Stimulated activated CD8-positive, alpha-beta memory T cell treated with anti-CD3 and anti-CD28 coated beads, Interleukin-15, amount 100 ng/mL, for 24 hours (primary cell): ENCODE data around the gene MAFB.
A peak's percentile ranks its signal among the peaks of the same experiment; 100 is the strongest.
"Not testable (repeated sequence)": the region's sequence is repeated elsewhere in the genome, so short reads cannot be mapped to it uniquely, and the experiment has no call there.

Experiments
- DNase-seq: peaks from one replicate; pipeline ENCODE4 v3.0.0-alpha.2; 2020; ENCODE audit warnings: low read depth

MAFB gene

GRCh38 chr20:40689100-40689942 lies at the start of gene MAFB:
MAFB (minus strand) TSS chr20:40689236; CDS start chr20:40688850, 386 bp downstream.
- DNase-seq = peak; percentile 17

- DNase-seq = not testable (repeated sequence)
These were observed 47.4 kb upstream of the MAFB start for GRCh38 chr20:40736468-40736867.

GRCh38 chr20:40728996-40729395 lies 40.0 kb upstream of the MAFB start:
- no peak for DNase-seq

GRCh38 chr20:40728470-40728869 lies 39.4 kb upstream of the MAFB start:
- no peak for DNase-seq

GRCh38 chr20:40727960-40728359 lies 38.9 kb upstream of the MAFB start:
- DNase-seq = no peak

- DNase-seq = no peak
These were observed 37.7 kb upstream of the MAFB start for GRCh38 chr20:40726776-40727175.

- DNase-seq = no peak
These were observed 35.5 kb upstream of the MAFB start for GRCh38 chr20:40724566-40724965.

GRCh38 chr20:40720826-40721225 lies 31.8 kb upstream of the MAFB start:
- DNase-seq = no peak

GRCh38 chr20:40720099-40720498 lies 31.1 kb upstream of the MAFB start:
- no peak for DNase-seq

- no peak for DNase-seq
These were observed 30.1 kb upstream of the MAFB start for GRCh38 chr20:40718982-40719729.

GRCh38 chr20:40718214-40718977 lies 29.4 kb upstream of the MAFB start:
- no peak for DNase-seq

- no peak for DNase-seq
These were observed 28.4 kb upstream of the MAFB start for GRCh38 chr20:40717343-40717865.

- DNase-seq = no peak
These were observed 26.5 kb upstream of the MAFB start for GRCh38 chr20:40715491-40715890.

GRCh38 chr20:40714916-40715315 lies 25.9 kb upstream of the MAFB start:
- DNase-seq = no peak

GRCh38 chr20:40714109-40714508 lies 25.1 kb upstream of the MAFB start:
- no peak for DNase-seq

GRCh38 chr20:40713508-40713907 lies 24.5 kb upstream of the MAFB start:
- no peak for DNase-seq

GRCh38 chr20:40711079-40711478 lies 22.0 kb upstream of the MAFB start:
- DNase-seq = no peak

- DNase-seq = no peak
These were observed 21.6 kb upstream of the MAFB start for GRCh38 chr20:40710603-40711002.

GRCh38 chr20:40706977-40707582 lies 18.0 kb upstream of the MAFB start:
- no peak for DNase-seq

GRCh38 chr20:40705413-40705812 lies 16.4 kb upstream of the MAFB start:
- DNase-seq = no peak

GRCh38 chr20:40704828-40705227 lies 15.8 kb upstream of the MAFB start:
- DNase-seq = no peak

- DNase-seq = no peak
These were observed 15.0 kb upstream of the MAFB start for GRCh38 chr20:40703975-40704530.
